Mucosa of gallbladder (tissue), 1 donor: ENCODE results near the gene GPRC5C. TPM values are rescaled to one million over a fixed set of nuclear protein-coding genes. Genes with fewer than 3 reads are reported as not detected.

ENCODE experiments used
- DNase-seq: peaks from one replicate; pipeline ENCODE4 v3.0.0-alpha.2; 2020; ENCODE audit warnings: low spot score
- total RNA-seq: library from RNA; stranded (reverse); gene quantifications from one replicate; pipeline ENCODE4 v1.2.1, GENCODE V29; 2021
- donor health status: DM: no; HTN: no; CAD: no.

Gene GPRC5C
- total RNA-seq, 1 donor from 2014 or later, result 148 TPM

DNA sequence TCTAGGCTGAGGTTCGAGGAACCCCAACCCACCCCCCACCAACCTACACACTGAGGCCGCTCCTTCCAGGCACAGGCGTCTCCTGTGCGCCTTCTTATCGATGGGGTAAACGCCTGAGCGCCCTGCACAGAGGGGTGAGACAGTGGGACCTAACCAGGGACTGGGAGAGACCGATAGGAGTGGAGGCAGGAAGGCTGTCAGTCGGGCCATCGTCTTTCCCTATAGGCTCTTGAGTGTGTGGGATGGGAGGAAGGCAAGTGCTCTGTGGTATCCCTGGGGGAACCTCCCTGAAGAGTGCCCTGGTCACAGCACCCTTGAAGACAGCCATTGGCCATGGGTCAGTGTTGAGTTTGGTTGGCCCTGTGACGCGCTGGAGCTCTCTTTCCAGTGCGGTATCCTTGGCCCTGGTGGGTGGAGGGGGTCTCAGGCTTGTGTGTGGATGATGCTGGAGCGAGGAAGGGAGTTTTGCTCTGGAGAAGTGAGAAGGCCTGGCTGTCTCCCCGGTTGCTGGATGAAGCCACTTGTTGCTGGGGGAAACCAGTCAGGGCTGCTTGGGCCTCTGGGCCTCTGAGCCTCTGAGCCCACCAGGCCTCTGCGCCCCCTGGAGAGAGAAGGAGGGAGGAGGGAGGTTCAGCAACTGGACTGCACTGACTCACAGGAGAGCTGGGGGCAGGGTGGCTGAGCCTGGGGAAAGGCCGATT is 1.7 kb downstream of the GPRC5C start:
- no peak for DNase-seq

DNA sequence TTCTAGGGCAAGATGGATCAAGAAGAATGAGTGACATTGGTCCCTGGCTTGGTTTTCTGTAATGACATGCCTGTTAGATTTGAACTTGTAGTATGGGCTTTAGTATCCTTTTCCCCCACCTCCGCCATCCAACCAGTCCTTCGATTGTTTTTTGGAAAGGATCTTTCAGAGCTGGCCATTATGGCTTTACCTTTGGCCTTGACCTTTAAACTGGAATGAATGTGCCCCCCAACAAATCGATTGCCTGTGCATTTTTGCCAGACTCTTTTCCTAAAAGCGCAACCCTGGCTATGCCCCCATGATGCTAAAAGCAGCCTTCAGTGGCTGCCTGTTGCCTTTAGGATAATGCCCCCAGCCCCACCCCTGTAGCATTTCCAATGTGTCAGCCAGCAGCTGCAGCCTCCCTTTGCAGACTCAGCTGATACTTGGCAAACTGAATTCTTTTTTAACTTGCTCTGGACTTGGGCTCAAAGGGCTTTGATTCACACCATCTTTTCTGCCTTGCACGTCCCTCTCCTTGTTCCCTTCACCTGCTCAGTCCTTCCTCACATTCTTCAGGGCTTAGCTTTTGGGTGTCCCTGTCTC is 4.0 kb downstream of the GPRC5C start:
- DNase-seq, result no peak

DNA sequence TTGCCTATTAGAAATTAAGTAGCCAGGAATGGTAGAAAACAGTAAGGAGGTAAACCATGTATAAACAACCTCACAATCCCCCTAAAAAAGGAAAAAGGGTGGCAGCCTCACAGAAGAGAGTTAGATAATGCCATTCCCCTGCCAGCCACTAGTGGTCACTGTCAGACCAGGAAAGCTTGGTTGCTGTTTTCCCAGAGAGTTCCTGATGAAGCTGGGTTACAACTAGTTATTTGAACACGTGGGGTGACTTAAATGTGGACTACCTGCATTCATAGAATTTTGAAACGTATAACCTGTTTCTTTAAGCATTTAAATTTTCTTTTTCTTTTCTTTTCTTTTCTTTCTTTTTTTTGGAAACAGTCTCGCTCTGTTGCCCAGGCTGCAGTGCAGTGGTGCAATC is 5.8 kb downstream of the GPRC5C start:
- no peak for DNase-seq

DNA sequence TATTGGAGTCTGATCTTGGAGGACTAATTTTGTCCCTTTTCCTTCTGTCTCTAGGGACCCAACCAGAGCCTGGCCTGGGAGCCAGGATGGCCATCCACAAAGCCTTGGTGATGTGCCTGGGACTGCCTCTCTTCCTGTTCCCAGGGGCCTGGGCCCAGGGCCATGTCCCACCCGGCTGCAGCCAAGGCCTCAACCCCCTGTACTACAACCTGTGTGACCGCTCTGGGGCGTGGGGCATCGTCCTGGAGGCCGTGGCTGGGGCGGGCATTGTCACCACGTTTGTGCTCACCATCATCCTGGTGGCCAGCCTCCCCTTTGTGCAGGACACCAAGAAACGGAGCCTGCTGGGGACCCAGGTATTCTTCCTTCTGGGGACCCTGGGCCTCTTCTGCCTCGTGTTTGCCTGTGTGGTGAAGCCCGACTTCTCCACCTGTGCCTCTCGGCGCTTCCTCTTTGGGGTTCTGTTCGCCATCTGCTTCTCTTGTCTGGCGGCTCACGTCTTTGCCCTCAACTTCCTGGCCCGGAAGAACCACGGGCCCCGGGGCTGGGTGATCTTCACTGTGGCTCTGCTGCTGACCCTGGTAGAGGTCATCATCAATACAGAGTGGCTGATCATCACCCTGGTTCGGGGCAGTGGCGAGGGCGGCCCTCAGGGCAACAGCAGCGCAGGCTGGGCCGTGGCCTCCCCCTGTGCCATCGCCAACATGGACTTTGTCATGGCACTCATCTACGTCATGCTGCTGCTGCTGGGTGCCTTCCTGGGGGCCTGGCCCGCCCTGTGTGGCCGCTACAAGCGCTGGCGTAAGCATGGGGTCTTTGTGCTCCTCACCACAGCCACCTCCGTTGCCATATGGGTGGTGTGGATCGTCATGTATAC is 8.0 kb downstream of the GPRC5C start:
- DNase-seq, result no peak

DNA sequence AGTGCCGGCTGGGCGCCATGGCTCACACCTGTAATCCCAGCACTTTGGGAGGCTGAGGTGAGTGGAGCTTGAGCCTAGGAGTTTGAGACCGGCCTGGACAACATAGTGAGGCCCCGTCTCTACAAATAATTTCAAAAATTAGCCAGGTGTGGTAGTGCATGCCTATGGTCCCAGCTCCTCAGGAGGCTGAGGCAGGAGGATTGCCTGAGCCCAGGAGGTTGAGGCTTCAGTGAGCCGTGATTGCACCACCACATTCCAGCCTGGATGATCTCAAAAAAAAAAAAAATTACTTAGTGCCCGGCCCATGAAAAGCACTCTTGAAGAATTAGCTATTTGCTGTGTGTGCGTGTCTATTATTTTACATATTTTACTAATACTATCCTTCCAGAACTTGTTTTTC is 9.6 kb downstream of the GPRC5C start:
- no peak for DNase-seq

DNA sequence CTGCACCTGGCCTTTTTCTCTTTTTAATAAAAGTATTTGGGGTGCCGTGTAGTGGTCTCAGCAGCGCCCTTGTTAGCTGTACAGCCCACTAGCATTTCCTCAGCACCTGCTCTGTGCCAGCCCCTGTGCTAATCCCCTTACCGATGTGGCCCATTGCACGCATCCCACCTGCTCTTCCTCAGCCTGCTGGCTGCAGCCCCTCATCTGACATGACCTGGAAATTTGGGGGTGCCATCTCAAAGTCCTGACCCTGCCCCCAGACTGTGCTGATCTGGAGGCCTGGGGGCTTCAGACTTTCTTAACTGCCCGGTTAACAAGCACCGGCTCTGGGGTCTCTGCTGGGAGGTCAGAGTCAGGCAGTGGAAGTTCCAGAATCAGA is 10.4 kb downstream of the GPRC5C start:
- no peak for DNase-seq

DNA sequence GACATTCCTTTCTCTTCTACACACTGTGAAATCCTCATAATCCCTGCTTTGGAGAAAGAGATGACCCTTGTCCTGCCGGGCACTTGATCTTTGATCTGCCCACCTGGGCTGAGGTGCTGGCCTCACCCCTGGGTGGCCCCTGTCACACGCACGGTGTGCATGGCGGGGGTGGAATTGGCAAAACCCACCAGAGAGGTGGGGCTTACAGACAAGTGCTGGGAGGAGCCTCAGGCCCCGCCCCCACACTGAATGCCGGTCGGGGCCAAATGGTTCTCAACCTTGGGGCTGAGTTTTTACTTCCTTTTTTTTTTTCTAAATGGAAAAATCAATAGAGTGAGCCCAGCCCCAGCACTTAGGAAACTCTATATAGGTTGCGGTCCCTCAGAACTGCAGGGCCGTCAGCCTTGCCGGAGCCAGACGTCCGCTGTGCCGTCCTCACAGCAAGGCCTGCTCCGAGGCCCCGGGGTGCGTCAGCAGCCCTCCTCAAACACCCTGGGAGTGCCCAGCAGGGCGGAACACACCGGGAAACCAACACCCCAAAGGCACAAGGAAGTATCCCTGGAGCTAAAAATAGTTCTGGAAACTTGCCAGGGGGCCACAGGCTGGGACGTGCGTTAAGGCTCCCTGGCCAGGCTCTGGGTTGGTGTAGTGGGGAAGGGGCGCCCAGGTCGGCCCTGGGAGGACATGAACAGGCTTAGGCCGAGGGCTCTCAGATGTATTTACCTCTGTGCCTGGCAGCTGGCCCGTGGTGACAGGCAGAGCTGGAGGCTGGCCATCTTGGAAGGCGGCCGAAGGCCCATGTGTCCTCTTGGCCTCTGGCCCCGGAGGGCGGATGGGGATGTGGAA is 11.0 kb downstream of the GPRC5C start:
- DNase-seq, result peak; percentile 89

DNA sequence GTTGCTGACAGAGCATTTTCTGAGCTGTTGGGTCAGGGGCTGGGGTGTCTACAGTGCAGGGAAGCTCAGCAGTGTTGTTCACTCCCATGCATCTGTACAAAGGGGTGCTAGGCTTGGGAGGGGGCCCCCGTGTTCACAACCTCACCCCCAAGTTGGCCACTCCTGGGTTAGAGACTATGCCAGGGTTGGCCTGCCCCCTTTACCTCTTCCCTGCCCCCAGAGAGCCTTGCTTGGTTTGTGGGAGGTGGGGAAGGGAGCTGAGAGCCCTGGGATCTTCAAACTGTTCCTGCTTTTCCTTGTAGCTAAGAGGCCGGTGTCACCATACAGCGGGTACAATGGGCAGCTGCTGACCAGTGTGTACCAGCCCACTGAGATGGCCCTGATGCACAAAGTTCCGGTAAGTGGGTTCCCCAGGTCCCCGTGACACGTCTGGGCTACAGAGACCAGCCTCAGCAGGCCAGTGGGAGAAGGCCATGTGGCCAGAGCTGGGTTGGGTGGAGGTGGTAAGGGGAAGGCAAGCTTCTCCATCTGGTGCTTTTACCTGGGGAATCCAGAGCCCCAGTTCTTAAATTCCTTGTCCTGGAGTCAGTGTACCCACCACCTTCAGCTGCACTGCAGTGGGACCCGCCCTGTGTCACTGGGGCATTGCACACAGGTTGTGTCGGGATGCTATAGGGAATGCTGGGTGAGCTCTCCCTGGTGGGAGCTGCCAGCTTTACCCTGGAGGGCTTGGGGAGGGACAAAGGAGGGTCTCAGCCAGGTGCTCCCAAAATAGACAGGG is 11.8 kb downstream of the GPRC5C start:
- no peak for DNase-seq

DNA sequence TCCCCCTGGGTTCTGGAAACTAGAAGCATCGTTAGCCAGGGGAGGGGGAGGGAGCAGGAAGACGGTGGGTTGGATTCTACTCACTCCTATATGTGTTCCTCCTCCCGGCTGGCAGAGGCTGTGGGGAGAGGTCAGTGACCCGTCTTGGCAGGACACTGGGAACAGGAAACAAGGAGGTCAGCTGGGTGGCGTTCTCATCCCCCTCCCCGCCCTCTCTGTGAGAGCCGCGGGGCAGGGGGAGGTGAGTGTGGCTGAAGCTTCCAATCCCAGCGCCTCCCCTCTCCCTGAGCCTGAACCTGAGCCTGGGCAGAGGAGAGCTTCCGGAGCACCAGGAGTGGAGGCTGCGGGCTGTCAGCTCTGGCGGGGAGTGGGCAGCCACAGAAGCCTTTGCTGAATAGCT is 12.5 kb downstream of the GPRC5C start:
- no peak for DNase-seq

DNA sequence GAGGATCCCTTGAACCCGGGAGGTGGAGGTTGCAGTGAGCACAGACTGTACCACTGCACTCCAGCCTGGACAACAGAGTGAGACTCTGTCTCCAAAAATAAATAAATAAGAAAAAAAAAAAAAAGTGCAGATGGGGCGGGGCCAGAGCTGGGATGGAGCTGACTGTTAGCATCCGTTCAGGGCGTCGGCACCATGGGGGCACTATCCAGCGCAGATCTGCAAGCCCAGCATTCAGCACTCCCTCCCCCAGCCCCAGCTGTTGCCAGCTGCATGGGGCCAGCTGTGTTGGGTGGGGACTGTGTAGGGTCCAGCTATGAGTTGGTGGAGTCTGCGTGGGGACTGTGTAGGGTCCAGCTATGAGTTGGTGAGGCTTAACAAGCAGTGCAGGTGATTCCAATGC is 13.3 kb downstream of the GPRC5C start:
- DNase-seq, result no peak

DNA sequence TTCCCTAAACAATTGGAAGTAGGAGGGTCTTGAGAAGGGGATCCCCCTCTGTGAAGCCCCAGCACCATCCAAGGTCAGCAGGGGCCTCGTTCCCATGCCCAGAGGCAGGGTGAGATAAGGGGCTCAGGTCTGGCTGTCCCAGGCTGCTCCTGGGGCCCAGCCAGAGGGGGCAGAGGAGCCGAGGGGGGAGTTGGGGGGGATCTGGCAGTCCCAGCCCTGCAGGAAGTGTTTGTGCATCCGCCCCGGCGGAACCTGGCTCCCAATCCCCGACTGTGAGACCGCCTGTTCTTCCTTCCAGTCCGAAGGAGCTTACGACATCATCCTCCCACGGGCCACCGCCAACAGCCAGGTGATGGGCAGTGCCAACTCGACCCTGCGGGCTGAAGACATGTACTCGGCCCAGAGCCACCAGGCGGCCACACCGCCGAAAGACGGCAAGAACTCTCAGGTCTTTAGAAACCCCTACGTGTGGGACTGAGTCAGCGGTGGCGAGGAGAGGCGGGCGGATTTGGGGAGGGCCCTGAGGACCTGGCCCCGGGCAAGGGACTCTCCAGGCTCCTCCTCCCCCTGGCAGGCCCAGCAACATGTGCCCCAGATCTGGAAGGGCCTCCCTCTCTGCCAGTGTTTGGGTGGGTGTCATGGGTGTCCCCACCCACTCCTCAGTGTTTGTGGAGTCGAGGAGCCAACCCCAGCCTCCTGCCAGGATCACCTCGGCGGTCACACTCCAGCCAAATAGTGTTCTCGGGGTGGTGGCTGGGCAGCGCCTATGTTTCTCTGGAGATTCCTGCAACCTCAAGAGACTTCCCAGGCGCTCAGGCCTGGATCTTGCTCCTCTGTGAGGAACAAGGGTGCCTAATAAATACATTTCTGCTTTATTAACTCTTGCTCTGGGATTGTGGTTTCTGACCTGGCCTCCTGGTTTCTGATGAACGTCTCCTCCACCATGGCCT is 14.9 kb downstream of the GPRC5C start:
- DNase-seq, result no peak

DNA sequence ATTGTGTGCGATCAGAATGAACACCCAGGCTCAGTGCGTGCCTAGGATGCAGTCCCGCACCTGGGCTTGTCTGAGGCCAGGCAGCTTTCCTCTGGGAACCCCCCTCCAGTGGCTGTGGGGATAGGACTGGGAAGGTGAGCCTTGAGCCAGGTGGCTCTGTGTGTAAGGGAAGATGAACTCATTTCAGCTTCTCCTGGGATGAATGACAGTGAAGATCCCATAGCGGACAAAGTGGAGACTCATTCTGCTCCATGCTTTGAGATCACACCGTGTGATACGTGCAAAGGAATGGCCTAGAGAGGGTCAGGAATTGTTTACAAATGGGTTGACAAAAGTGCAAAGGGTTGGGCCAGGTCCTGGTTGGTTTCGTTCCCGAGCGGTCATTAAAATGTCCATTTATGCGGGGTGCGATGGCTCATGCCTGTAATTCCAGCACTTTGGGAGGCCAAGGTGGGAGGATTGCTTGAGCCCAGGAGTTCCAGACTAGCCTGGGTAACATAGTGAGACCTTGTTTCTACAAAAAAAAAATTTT is 15.8 kb downstream of the GPRC5C start:
- DNase-seq, result no peak

DNA sequence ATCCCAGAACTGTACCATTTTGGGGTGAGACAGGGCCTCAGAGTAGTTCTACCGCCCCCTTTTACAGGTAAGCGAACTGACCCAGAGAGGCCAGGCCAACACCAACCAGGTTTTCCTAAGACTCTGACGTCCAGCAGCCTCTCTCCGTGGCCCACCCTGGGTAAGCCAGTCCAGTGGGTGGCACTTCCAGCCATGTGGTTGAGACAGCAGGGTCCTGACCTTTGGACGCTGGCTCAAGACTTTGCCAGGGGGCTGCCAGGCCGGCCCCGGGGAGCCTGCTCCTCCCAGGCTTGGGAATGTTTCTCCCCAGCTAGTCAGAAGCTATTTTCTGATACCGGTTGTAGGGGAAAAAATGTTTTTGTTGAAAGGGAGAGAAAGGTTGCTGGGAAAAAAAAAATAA is 16.9 kb downstream of the GPRC5C start:
- DNase-seq, result no peak

DNA sequence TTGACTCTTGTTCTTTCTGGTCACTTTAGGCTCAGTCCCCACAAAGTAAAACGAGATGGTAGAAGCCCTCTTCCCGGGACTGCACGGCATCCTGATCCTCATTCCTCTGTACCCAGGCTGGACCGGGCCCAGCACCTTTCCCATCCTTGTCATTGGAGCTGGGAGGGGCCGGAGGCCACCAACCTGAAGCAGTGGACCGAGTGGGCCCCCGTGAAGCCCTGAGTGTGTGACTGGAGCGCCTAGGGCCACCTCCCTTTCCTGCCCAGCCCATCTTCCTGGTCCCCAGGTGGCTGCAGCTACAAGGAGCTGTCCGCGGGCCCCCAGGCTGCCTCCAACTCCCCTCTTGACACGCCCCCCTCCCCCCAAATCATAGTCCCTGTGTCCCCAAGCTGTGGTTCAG is 17.4 kb downstream of the GPRC5C start:
- DNase-seq, result no peak

DNA sequence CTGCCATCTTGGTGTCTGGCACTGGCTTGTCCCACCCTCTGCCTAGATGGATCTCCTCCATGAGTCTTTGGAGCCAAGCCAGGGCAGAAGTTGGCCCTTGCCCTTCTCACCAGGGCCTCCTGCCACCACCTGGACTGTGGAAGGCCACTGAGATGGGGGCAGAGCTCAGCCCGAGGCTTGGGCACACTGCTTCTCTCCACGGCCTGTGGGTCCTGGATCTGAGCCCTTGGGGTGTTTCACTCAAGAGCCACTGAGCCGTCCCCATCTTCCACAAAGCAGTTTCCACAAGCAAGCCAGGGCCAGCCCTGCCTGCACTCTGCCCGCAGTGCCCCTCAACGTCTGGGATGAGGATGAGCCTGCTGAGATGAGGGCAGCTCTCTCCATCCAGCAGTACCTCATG is 17.9 kb downstream of the GPRC5C start:
- DNase-seq, result no peak

DNA sequence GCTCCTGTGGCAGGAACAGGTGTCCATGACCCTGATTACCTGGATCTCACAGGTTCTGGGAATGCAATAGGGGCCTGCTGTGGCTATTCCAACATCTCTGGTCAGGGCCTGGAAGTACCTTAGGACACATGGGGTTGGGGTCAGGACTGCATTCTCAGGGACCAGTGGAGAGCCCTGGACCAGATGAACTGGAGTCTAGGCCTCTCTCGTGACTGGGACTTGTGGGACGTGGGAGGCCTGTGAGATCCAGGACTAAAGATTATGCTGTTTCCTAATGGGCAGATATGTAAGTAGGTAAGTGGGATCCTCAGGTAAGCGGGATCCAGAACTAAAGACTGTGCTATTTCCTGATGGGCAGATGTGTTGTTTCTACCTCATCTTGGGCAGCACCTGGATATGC is 18.3 kb downstream of the GPRC5C start:
- DNase-seq, result no peak

DNA sequence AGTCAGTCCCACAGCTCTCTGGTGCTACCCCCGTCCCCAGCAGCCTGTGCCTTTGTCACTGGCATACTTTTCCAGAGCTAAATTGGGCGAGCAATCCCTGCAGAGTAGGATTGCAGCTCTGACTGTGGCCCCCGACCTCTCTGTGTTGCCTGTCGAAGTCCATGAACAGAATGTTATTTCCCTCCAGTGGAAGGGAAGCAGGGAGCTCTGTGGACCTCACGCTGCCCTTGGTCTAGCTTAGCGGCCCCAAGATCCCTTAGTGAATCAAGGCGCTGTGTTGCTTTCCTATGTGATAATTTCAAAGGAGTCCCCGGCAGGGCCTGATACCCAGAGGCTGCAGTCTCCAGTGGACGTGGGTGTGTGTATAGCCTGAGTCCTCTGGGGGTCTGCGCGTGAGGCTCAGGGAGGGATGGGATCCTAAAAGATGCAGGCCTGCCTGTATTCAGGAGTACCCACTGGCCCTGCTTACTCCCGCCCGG is 19.1 kb downstream of the GPRC5C start:
- no peak for DNase-seq

DNA sequence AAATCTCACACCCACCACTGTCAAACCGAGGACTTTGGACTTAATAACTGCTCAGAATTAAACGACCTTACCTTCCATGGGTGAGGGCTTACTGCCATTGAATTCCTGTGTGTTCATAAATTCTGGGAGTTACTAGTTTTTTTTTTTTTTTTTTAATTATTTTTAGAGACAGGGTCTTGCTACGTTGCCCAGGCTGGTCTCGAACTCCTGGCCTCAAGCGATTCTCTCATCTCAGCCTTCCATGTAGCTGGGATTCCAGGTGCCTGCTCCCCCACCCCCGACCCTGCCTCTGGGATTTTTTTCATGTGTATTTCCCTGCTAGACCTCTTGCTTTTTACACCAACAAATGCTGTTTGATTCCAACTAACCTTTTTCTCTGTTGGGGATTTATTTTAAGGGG is 19.7 kb downstream of the GPRC5C start:
- no peak for DNase-seq

DNA sequence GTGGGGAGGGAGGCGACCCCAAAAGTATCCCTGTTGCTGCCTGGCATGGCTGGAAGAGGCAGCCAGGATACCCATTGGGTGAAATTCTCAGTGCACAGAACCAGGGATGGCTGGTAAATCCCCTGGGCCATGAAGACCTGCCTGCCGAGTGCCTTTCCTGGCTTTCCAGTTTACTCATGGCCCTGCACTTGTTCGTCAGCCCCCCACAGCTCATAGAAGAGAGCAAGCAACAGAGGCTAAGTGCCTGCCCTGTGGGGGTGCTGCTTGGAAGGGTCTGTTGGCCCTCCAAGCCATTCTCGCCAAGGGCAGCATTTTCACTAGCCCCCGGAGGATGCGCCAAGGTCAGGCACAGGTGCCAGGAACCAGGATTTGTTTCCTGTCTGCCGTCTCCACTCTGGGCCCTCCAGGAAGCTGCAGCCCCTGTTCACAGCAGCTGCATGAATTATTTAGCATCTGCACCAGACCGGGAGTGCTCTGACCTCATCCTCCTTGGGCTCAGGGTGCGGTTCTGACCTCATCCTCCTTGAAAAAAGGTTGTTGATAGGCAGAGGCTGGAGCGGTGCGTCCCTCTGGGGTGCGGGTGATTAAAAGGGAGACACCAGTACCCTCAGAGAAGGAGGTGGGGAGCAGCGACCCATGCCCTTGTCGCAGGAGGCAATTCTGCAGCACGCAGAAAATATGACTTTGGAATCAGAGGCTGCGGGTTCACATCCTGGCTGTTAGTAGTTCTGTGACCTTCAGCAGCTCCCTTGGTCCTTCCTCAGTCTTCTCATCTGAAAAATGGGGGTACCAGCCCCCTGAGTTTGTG is 20.3 kb downstream of the GPRC5C start:
- DNase-seq, result no peak
